Sigmoid colon (tissue), 7 donors: Measurements from ENCODE around the gene CR2. TPM values are rescaled to one million over a fixed set of nuclear protein-coding genes. Genes with fewer than 3 reads are reported as not detected.
"Not testable (repeated sequence)": the region's sequence is repeated elsewhere in the genome, so short reads cannot be mapped to it uniquely, and the experiment has no call there.

ENCODE experiments used
- DNase-seq: peaks from one replicate; pipeline ENCODE4 v3.0.0-alpha.2; 2019
- H3K27ac ChIP-seq, 4 donors: fragments of 200-600 bp; sonication (generic); one replicate each; pipeline ENCODE4 v1.5.1; 2016 to 2019; ENCODE audit warnings: mild to moderate bottlenecking in 1 of 4
- H3K27me3 ChIP-seq, 3 donors: fragments of 200-600 bp; sonication (generic); one replicate each; pipeline ENCODE4 v1.5.1; 2019; ENCODE audit warnings: mild to moderate bottlenecking in 1 of 3
- H3K36me3 ChIP-seq, 4 donors: fragments of 200-600 bp; sonication (generic); one replicate each; pipeline ENCODE4 v1.5.1; 2016 to 2019
- H3K4me1 ChIP-seq, 4 donors: fragments of 200-600 bp; sonication (generic); one replicate each; pipeline ENCODE4 v1.5.1; 2017 to 2019
- H3K4me3 ChIP-seq, 4 donors: fragments of 200-600 bp; sonication (generic); one replicate each; pipeline ENCODE4 v1.5.1; 2017 to 2019; ENCODE audit warnings: mild to moderate bottlenecking in 2 of 4, moderate library complexity in 1 of 4
- H3K9me3 ChIP-seq, 4 donors: fragments of 200-600 bp in 3 of 4; sonication (generic) in 3 of 4; one replicate each; pipeline versions ENCODE4 v1.5.1 to v1.6.1; 2013 to 2019
- CTCF ChIP-seq, 4 experiments: fragments of 450-650 bp in 3 of 4; fragments of 200-600 bp in 1 of 4; IDR thresholded peaks; one replicate each; pipeline ENCODE4 v1.5.1; 2016 to 2019; ENCODE audit warnings: antibody characterized with exemption in 4 of 4, mild to moderate bottlenecking in 3 of 4, moderate library complexity in 2 of 4
- EP300 ChIP-seq, 4 donors: sonication (generic); formaldehyde crosslinking; IDR thresholded peaks; one replicate each; pipeline ENCODE4 v1.6.1; 2017; ENCODE audit warnings: antibody characterized with exemption in 4 of 4
- POLR2A ChIP-seq, 2 donors: fragments of 450-650 bp; IDR thresholded peaks; one replicate each; pipeline ENCODE4 v1.6.1; 2016; ENCODE audit warnings: antibody characterized with exemption in 2 of 2, mild to moderate bottlenecking in 2 of 2, moderate library complexity in 2 of 2
- POLR2AphosphoS5 ChIP-seq, 4 donors: sonication (generic); formaldehyde crosslinking; IDR thresholded peaks; one replicate each; pipeline ENCODE4 v1.6.1; 2017; ENCODE audit warnings: antibody characterized with exemption in 4 of 4
- WGBS, 2 donors: extraction: QIAGEN DNeasy Blood & Tissue Kit; methylation state at CpG; one replicate each; pipeline ENCODE4 v1.1.7; 2013; 5-methylcytosine and 5-hydroxymethylcytosine counted together
- intact Hi-C: fragments of 100-400 bp; cut with DNase I; formaldehyde crosslinking; loops from one replicate; pipeline ENCODE4 v1.15.1; 2023
- polyA plus RNA-seq, 3 donors: library from polyadenylated mRNA; stranded (reverse); fragments of 200-250 nt; gene quantifications; one replicate each; pipeline ENCODE4 v1.2.3, GENCODE V29; 2013
- total RNA-seq, 4 donors: library from RNA; depleted of rRNA; stranded (reverse); fragments of >200 nt; gene quantifications; one replicate each; pipeline ENCODE4 v1.1.0, GENCODE V29; 2016
- donor health status: healthy with polysubstance abuse.
- donor health status: Bipolar disorder and iron deficiency.
- donor health status: healthy.

The CR2 gene
- total and polyA plus RNA-seq, 7 donors, result 0.23 to 50.7 (median 0.60) TPM; not detected in 4

DNA sequence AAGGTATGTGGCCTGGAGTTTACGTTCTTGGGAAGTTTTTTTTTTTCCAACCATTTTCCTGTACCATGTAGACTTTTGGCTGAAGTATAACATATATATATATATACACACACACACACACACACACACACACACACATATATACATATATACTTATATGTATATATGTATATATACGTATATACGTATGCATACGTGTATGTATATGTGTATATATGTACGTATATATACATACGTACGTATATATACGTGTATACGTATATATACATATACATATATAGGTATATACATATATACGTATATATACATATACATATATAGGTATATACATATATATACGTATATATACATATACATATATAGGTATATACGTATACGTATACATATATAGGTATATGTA lies 60.8 kb downstream of the CR2 start:
- H3K9me3 ChIP-seq, result peaks cover 0 to 1% (median 0%) of the 10 kb centered on the region in 4 donors
- TF ChIP-seq POLR2A (IDR thresholded peaks at IDR 0.05) (no peak), CTCF (IDR thresholded peaks at IDR 0.05) (no peak), EP300 (IDR thresholded peaks at IDR 0.05) (no peak), POLR2AphosphoS5 (IDR thresholded peaks at IDR 0.05) (no peak)
- WGBS, 2 donors, result 92 to 94% methylated on average over 13 of the region's 13 CpGs
- H3K27ac ChIP-seq, result no peak overlapping the region
- DNase-seq, result no peak
- H3K36me3 ChIP-seq, result no peaks in the 10 kb centered on the region
- H3K4me1 ChIP-seq, result no peaks in the 10 kb centered on the region
- H3K4me3 ChIP-seq, result no peak overlapping the region
- no peaks in the 10 kb centered on the region for H3K27me3 ChIP-seq
- intact Hi-C loops, result no loop called here

- Histone ChIP-seq H3K4me3 (no peak overlapping the region), H3K27me3 (no peaks in the 10 kb centered on the region), H3K27ac (no peak overlapping the region), H3K36me3 (no peaks in the 10 kb centered on the region), H3K9me3 (peaks cover 0 to 1% (median 0%) of the 10 kb centered on the region in 4 donors), H3K4me1 (no peaks in the 10 kb centered on the region)
- TF ChIP-seq EP300 (IDR thresholded peaks at IDR 0.05) (no peak), POLR2A (IDR thresholded peaks at IDR 0.05) (no peak), CTCF (IDR thresholded peaks at IDR 0.05) (no peak), POLR2AphosphoS5 (IDR thresholded peaks at IDR 0.05) (no peak)
- intact Hi-C loops, result no loop called here
- no peak for DNase-seq
Measured at GRCh38 chr1:207516729-207517128, 62.6 kb downstream of the CR2 start.

DNA sequence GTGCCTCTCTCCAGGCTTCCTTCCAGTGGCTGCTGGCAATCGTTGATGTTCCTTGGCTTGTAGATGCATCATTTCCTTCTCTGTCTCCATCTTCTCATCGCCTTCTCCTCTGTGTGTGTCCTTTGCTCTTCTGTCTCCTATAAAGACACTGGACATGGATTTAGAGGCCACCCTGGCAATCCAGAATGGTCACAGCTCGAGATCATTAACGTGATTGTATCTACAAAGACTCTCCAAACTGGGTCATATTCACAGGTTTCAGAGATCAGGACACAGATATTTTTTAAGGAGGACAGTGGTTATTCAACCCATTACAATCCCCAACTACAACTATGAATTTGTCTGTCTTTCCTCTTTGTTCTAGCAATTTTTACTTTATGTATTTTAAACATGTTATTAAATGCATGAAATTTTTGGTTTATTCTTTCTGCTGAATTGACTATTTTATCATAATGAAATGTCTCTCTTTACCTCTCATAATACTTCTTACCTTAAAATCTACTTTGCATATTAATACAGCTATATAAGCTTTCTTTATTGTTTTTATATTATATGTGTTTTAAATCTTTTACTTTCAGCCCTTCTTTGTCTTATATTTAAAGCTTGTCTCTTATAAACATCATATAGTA lies 64.6 kb downstream of the CR2 start:
- Histone ChIP-seq H3K27ac (no peak overlapping the region), H3K9me3 (peaks cover 0 to 1% (median 0%) of the 10 kb centered on the region in 4 donors), H3K4me3 (no peak overlapping the region), H3K4me1 (no peaks in the 10 kb centered on the region), H3K27me3 (no peaks in the 10 kb centered on the region), H3K36me3 (no peaks in the 10 kb centered on the region)
- no peak for TF ChIP-seq EP300 (IDR thresholded peaks at IDR 0.05)
- no peak for TF ChIP-seq POLR2A (IDR thresholded peaks at IDR 0.05)
- TF ChIP-seq POLR2AphosphoS5 (IDR thresholded peaks at IDR 0.05), result no peak
- TF ChIP-seq CTCF (IDR thresholded peaks at IDR 0.05), result no peak
- no peak for DNase-seq
- 70 to 78% methylated on average over 4 of the region's 4 CpGs for WGBS, 2 donors
- intact Hi-C loops, result no loop called here

- Histone ChIP-seq H3K27me3 (no peaks in the 10 kb centered on the region), H3K9me3 (peaks cover 0 to 1% (median 0%) of the 10 kb centered on the region in 4 donors), H3K4me3 (no peak overlapping the region), H3K4me1 (no peaks in the 10 kb centered on the region), H3K27ac (no peak overlapping the region), H3K36me3 (no peaks in the 10 kb centered on the region)
- 83 to 84% methylated on average over 23 of the region's 23 CpGs for WGBS, 2 donors
- intact Hi-C loops, result no loop called here
- DNase-seq, result no peak
- no peak for TF ChIP-seq POLR2A (IDR thresholded peaks at IDR 0.05)
- no peak for TF ChIP-seq CTCF (IDR thresholded peaks at IDR 0.05)
- TF ChIP-seq EP300 (IDR thresholded peaks at IDR 0.05), result no peak
Measured at GRCh38 chr1:207519505-207520399, 65.6 kb downstream of the CR2 start.

- 72 to 85% methylated on average over 10 of the region's 10 CpGs for WGBS, 2 donors
- intact Hi-C loops, DNase-seq, H3K4me1 ChIP-seq, H3K9me3 ChIP-seq, H3K4me3 ChIP-seq, H3K36me3 ChIP-seq, H3K27me3 ChIP-seq, H3K27ac ChIP-seq: not testable (repeated sequence)
Measured at GRCh38 chr1:207520400-207521345, 66.5 kb downstream of the CR2 start.

DNA sequence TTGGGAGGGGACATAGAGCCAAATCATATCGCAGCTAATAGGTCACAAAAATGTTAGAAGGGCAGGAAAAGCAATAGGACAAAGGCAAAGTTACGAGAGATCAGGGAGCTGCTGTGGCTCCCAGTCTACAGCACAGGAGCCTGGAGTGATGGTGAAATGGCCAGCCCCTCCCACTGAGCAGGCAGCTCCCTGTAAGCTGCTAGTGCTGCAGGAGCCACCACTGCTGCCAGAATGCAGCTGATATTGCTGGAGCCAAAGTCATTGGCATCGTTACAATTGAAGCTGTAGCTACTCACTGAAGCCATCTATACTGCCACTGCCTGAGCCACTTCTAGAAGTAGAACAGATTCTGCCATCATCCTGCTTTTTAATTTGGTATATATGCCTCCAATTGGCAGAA lies 71.1 kb downstream of the CR2 start:
- H3K9me3 ChIP-seq, H3K4me3 ChIP-seq, H3K4me1 ChIP-seq, H3K27ac ChIP-seq, DNase-seq, H3K27me3 ChIP-seq, intact Hi-C loops, H3K36me3 ChIP-seq: not testable (repeated sequence)
- 71 to 77% methylated on average over 2 of the region's 3 CpGs for WGBS, 2 donors

- H3K4me3 ChIP-seq, intact Hi-C loops, DNase-seq, H3K36me3 ChIP-seq, H3K27ac ChIP-seq, H3K27me3 ChIP-seq, H3K9me3 ChIP-seq, H3K4me1 ChIP-seq: not testable (repeated sequence)
- no CpG with 5 or more reads among the region's 1 CpG for WGBS, 2 donors
Measured at GRCh38 chr1:207528401-207528800, 74.3 kb downstream of the CR2 start.
